NCI-H2107 treated with DMSO at 0.1 percent for 48 hours (cell line): ENCODE data around the gene TMBIM1.
"Not testable (repeated sequence)": the region's sequence is repeated elsewhere in the genome, so short reads cannot be mapped to it uniquely, and the experiment has no call there.

Experiments
- DNase-seq: peaks from one replicate; lab custom pipeline; 2025; ENCODE audit not compliant: unreplicated experiment; lab: John Stamatoyannopoulos, UW

The TMBIM1 gene

GRCh38 chr2:218319813-218320365 is 27.6 kb upstream of the TMBIM1 start:
- DNase-seq: no peak

GRCh38 chr2:218318241-218318640 is 25.9 kb upstream of the TMBIM1 start:
- DNase-seq: no peak

- no peak for DNase-seq
Measured at GRCh38 chr2:218317835-218318234, 25.5 kb upstream of the TMBIM1 start.

- DNase-seq: no peak
Measured at GRCh38 chr2:218317303-218317630, 25.0 kb upstream of the TMBIM1 start.

GRCh38 chr2:218315397-218315796 is 23.1 kb upstream of the TMBIM1 start:
- no peak for DNase-seq

- DNase-seq: not testable (repeated sequence)
Measured at GRCh38 chr2:218314764-218315163, 22.5 kb upstream of the TMBIM1 start.

GRCh38 chr2:218313356-218313755 is 21.1 kb upstream of the TMBIM1 start:
- DNase-seq: no peak

GRCh38 chr2:218312267-218312756 is 20.0 kb upstream of the TMBIM1 start:
- no peak for DNase-seq

DNA sequence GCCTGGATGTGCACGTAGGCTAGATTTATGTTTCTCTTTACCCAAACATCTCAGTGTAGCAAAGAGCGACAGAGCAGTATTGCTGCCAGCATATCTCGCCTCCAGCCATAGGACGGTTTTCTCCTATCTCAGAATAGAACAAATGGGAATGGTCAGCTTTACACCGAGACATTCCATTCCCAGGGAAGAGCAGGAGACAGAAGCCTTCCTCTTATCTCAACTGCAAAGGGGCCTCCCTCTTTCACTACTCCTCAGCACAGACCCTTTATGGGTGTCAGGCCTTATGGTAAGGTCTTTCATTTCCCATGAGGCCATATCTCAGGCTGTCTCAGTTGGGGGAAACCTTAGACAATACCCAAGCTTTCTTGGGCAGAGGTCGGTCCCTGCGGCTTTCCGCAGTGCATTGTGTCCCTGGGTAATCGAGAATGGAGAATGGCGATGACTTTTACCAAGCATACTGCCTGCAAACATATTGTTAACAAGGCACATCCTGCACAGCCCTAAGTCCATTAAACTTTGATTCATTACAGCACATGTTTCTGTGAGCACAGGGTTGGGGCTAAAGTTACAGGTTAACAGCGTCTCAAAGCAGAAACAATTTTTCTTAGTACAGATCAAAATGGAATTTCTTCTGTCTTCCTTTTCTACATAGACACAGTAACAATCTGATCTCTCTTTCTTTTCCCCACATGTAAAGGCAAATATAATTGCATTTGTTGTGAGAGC is 19.4 kb upstream of the TMBIM1 start:
- DNase-seq: not testable (repeated sequence)

GRCh38 chr2:218310853-218311540 is 18.7 kb upstream of the TMBIM1 start:
- DNase-seq: no peak

DNA sequence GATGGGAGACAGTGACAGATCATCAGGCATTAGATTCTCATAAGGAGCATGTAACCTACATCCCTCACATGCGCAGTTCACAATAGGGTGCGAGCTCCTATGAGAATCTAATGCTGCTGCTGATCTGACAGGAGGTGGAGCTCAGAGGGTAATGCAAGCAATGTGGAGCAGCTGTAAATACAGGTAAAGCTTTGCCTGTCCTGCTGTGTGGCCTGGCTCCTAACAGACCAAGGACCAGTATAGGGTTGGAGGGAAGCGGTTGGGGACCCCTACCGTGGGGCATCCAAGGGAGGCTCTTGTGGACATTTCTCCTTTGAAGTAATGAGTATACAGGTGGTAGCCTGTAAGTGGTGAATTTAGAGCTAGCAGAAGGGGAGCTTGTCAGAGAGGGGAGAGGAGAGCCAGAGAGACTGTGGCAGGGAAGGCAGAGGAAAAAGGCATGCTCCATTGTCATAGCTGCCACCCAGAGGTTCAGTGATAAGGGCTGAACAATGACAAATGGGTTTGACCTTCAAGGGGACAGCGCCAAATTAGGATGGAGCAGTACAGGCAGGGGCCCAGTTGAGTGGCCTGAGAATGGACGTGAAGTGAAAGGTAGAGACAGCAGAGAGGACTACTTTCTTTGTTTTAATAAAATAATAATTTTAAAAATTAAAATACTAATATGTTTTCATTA is 15.2 kb upstream of the TMBIM1 start:
- DNase-seq: no peak

DNA sequence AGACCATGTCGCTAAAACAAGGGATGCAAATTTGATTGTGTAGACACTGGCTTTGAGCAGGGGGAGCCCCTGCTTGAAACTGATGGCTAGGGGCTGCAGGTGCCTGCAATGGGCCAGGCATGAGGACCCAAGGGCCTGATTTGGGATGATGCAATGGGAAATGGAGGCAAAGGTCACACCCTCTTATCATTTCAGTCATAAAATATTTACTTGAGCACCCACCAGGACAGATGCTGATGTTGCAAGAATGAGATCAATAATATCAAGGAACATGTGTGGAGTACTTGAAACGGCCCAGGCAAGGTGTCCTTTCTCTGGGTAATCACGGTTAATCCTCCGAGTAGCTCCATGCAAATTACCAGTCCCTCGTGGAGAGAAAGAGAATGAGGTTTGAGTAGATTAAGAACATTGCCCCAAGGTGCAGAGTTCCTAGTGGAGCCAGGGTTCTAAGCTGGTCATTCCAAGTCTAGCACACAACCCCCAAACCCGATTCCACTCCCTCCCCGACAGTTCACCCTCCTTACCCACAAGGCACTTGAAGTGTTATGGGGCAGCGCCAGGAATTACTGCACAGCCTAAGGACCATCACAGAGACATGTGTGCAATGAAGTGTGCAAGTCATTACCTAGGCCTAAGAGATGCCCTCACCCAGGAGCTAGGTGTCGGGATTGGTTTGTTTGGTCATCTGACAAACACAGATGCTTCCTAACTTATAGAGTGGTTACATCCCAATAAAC is 14.0 kb upstream of the TMBIM1 start:
- DNase-seq: no peak

GRCh38 chr2:218305383-218305782 is 13.1 kb upstream of the TMBIM1 start:
- DNase-seq: no peak

DNA sequence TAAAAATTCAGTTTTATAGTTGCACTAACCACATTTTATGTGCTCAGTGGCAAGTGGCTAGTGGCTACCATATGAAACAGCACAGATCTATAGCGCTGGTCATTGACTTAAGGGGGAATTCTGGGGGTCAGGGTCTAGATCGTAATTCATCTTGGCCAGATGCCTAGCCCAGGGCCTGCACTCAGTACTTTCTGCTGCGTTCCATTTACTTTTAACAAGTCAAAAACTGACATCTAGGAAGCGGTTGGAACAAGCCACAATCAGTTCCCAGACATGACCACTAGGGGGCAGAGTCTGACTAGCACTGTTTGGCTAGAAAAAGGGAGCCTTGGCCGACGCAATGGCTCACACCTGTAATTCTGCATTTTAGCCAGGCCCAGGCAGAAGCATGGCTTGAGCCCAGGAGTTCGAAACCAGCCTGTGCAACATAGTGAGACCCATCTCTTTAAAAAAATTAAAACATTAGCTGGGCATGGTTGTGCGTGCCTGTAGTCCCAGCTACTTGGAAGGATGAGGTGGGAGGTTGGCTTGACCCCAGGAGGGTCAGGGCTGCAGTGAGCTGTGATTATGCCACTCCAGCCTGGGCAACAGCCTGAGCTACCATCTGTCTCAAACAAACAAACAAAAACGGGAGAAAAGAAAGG is 9.0 kb upstream of the TMBIM1 start:
- DNase-seq: peak; percentile 64

DNA sequence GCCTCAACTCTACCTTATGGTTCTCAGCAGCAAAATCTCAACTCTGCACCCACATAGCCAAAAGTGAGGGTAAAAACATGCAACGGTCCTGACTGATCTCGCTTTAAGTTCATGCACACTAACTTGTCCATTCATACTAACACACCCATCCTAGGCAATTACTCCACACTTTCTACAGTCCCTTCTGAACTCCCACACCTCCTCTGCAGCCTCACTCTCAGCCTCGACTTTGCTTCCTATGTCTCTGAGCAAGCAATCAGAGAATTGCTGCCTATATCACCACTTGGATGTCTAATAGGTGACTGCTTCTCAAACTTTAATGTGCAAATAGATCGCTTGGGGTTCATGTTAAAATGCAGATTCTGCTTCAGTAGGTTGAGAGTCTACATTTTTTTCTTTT is 7.8 kb upstream of the TMBIM1 start:
- no peak for DNase-seq

DNA sequence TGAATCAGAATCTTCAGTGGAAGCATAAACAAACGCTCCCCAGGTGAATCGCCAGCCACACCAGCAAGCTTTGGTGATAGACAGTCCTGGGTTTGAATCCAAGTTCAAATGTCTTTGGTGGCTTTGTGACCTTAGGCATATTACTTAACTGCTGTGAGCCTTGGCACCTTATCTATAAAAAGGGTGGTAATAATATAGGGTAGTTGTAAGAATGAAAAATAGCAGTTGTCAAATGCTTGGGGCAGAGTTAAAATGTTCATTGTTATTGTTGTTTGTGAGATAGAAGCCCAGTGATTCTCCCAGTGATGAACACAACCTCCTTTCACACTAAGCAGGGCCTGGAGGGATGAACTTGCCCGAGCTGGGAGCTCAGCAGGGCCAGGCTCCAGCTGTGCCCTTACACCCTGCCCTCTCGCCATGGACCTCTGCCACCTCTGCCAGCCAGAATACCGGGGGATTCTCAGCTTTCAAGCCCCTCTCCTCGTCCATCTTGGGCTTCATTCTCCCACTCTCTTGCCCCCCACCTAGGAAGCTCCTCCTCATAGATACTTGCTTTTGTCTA is 6.1 kb upstream of the TMBIM1 start:
- no peak for DNase-seq

DNA sequence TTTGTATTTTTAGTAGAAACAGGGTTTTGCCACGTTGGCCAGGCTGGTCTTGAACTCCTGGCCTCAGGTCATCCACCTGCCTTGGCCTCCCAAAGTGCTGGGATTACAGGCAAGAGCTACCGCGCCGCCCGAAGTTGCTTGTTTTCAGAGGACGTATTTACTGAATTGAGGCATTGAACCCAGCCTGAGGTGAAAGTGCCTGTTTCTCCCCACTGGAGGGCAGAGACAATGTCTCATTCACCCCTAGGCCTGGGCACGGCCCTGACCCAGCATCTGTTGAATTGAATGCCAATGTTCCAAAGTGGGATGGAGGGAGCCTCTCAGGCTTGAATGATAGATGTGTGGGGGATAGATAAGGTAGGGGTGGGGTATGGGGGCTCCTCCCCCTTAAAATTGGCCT is 4.5 kb upstream of the TMBIM1 start:
- no peak for DNase-seq

DNA sequence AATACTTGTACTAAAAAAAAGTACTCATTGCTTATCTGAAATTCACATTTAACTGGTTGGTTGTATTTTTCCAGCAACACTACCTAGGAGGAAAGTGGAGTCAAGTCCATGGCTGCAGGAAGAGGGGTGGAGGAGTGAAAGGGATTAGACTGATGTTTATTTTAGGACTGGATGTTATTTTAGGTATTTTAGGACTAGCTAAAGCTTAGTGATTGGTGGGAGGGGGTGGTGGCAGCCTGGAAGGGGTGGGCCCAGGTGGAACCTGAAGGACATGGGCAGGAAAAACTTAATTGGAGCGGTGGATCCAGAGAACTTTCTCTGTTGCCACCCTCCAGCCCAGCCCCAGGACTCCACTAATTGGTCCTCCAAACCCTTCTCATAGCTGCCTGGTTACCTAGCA is 3.9 kb upstream of the TMBIM1 start:
- no peak for DNase-seq

DNA sequence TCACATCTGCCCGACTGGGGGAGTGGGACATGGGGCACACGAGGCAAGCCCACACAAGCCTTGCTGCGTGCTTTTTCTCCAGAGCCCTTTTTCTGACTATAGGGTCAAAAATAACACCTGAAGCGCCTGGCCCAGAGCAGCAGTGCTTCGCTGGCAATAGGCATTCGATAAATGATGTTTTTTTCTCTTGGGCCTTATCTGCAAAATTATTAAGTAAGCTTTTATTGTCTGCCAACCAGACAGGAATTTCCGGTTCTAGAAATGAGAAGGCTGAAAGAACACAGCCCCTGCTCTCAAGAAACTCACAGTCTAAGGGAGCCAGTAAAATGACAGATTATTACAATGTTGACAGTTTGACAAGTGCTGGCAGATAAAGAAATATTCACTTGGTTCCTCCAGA is 2.7 kb upstream of the TMBIM1 start:
- DNase-seq: no peak

DNA sequence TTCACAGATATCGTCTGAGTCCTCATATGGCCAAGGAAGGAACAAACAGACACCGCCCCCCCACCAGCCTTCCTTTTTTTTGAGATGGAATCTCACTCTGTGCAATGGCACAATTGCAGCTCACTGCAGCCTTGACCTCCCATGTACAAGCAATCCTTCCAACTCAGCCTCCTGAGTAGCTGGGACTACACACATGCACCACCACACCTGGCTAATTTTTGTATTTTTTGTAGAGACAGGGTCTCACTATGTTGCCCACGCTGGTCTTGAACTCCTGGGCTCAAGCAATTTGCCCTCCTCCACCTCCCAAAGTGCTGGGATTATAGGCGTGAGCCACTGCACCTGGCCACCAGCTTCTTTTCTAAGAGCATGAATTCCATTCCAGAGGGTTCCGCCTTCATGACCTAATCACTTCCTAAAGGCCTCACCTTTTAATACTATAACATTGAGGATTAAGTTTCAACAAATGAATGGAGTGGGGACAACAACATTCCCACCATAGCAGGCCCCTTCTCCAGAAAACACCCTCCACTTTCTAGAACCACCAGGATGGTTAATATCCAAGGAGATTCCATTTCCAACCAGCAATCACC is 2.2 kb upstream of the TMBIM1 start:
- no peak for DNase-seq
